ENCODE data around the gene KIAA0408. TPM values are rescaled to one million over a fixed set of nuclear protein-coding genes. Genes with fewer than 3 reads are reported as not detected.

KIAA0408 gene
- total RNA-seq, 1 experiment from 2014 or later, result 0.31 TPM

DNA sequence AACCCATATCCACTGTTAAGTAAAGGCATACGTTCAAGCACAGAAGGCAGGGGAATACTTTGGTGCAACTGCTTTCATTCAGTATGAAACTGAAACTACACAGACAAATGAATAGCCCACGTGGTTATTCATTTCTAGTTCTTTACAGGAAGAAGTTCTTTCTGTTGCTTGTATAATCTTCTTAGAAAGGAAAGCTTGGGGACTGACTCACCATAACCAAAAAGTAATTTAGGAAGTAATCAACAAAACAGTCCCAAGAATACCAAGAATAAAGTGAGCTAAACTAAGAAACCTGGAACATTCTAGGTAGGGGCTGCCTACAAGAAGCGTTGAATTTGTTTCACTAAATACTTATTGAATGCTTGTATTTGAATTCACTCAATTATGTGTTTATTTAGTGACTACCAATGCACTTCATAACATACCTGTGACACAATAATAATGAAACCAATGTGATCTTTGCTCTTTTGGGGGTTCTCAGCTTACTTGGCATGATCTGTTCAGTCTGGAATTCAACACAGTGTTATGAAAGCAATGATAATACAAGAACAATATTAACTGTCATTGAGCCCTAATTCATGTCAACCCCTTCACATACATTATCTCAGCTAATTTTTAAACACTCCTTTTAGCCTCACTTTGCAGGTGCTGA lies 25.1 kb upstream of the KIAA0408 start:
- Mint-ChIP-seq H3K9me3 (ENCODE audit: low read depth, unreplicated experiment) (peaks cover 2% of the 10 kb centered on the region), H3K27ac (ENCODE audit: unreplicated experiment) (peak overlapping the region; percentile 77), H3K4me1 (ENCODE audit: low read depth, unreplicated experiment) (peaks cover 62% of the 10 kb centered on the region), H3K36me3 (ENCODE audit: insufficient read depth, unreplicated experiment) (no peaks in the 10 kb centered on the region), H3K27me3 (ENCODE audit: unreplicated experiment) (no peaks in the 10 kb centered on the region), H3K4me3 (ENCODE audit: low read depth, unreplicated experiment) (peak overlapping the region; percentile 47)
- CTCF ChIA-PET, result interaction anchor here (0.7 to 0.9 kb wide), 3 partner anchors 31 to 35 kb away, joined by 3 to 7 read pairs (median 3); partner anchors contain the start of gene MTCL3
- BruUV-seq (replicated peaks), result no TSS peak
- intact Hi-C loops (cut with micrococcal nuclease; ENCODE audit: unreplicated experiment), result loop anchor here (5.0 kb wide), 1 partner anchor 33 kb away; the partner anchor contains the start of gene MTCL3
- TF ChIP-seq, protein P1, sequence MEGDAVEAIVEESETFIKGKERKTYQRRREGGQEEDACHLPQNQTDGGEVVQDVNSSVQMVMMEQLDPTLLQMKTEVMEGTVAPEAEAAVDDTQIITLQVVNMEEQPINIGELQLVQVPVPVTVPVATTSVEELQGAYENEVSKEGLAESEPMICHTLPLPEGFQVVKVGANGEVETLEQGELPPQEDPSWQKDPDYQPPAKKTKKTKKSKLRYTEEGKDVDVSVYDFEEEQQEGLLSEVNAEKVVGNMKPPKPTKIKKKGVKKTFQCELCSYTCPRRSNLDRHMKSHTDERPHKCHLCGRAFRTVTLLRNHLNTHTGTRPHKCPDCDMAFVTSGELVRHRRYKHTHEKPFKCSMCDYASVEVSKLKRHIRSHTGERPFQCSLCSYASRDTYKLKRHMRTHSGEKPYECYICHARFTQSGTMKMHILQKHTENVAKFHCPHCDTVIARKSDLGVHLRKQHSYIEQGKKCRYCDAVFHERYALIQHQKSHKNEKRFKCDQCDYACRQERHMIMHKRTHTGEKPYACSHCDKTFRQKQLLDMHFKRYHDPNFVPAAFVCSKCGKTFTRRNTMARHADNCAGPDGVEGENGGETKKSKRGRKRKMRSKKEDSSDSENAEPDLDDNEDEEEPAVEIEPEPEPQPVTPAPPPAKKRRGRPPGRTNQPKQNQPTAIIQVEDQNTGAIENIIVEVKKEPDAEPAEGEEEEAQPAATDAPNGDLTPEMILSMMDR (IDR thresholded peaks at IDR 0.05; ENCODE audit: unreplicated experiment), result no peak
- no peak for DNase-seq

DNA sequence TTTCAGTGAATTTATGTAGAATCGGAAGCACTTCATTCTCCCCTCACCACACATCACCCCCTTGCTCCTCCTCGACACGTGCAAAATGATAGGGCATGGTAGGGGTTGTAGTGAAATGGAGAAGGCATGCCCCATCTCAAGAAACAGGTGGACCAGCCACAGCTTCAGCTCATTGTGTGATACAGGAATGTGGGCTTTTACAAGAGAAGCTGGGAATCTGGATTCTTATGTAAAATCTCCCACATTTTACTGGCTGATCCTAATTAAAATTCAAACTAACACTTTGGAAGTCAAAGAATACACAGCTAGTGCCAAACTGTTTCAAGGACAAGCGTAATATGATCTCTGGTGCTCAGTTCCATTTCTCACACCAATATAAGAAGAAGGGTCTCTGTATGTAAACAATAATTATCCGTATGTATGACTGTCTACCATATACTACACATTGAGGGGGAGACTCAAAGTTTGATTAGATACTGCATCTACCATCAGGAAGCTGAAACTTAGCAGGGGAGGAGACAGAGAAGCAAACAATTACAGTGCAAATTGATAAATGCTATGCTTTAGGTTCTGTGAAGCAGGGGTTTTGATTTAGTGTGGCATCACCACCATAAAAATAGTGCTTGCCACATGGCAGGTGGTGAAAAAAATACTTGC lies 24.3 kb upstream of the KIAA0408 start:
- H3K4me1 Mint-ChIP-seq (ENCODE audit: low read depth, unreplicated experiment), result peaks cover 61% of the 10 kb centered on the region
- no TSS peak for BruUV-seq (replicated peaks)
- H3K4me3 Mint-ChIP-seq (ENCODE audit: low read depth, unreplicated experiment), result peak overlapping the region; percentile 47
- intact Hi-C loops (cut with micrococcal nuclease; ENCODE audit: unreplicated experiment), result loop anchor here (5.0 kb wide), 1 partner anchor 34 kb away; the partner anchor contains the start of gene MTCL3
- no peaks in the 10 kb centered on the region for H3K36me3 Mint-ChIP-seq (ENCODE audit: insufficient read depth, unreplicated experiment)
- CTCF ChIA-PET, result interaction anchor here (0.7 to 0.9 kb wide), 2 partner anchors 32 to 36 kb away, joined by 3 to 7 read pairs; partner anchors contain the start of gene MTCL3
- H3K27me3 Mint-ChIP-seq (ENCODE audit: unreplicated experiment), result no peaks in the 10 kb centered on the region
- TF ChIP-seq, protein P1 (IDR thresholded peaks at IDR 0.05; ENCODE audit: unreplicated experiment), result no peak
- peaks cover under 1% of the 10 kb centered on the region for H3K9me3 Mint-ChIP-seq (ENCODE audit: low read depth, unreplicated experiment)
- DNase-seq, result no peak
- H3K27ac Mint-ChIP-seq (ENCODE audit: unreplicated experiment), result peak overlapping the region; percentile 77

DNA sequence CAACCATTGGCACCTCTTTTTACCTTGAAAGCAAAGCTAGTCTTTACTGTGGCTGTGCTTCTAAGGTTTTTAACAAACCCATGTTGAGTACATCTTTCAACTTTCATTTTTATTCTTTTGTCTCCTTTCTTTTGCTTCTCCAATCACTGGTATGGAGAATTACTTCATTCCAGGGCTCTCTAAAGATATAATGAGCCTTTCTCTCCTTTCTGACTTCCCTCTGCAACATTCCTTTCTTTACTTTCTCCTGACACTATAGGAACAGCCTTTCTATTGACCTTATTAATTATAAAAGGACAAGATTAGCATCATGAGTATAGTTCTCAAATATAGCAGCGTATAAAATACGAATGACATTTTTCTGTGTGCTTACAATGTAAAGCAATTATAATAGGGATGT lies 23.1 kb upstream of the KIAA0408 start:
- H3K4me3 Mint-ChIP-seq (ENCODE audit: low read depth, unreplicated experiment), result peak overlapping the region; percentile 50
- TF ChIP-seq, protein P1 (IDR thresholded peaks at IDR 0.05; ENCODE audit: unreplicated experiment), result no peak
- no peaks in the 10 kb centered on the region for H3K36me3 Mint-ChIP-seq (ENCODE audit: insufficient read depth, unreplicated experiment)
- no peak for DNase-seq
- intact Hi-C loops (cut with micrococcal nuclease; ENCODE audit: unreplicated experiment), result loop anchor here (5.0 kb wide), 1 partner anchor 35 kb away; the partner anchor contains the start of gene MTCL3
- TSS peak; percentile 58 for BruUV-seq (replicated peaks)
- CTCF ChIA-PET, result interaction anchor here (0.9 kb wide), 1 partner anchor 34 kb away, joined by 5 read pairs; no protein-coding TSS in a partner anchor
- H3K4me1 Mint-ChIP-seq (ENCODE audit: low read depth, unreplicated experiment), result peaks cover 65% of the 10 kb centered on the region
- no peaks in the 10 kb centered on the region for H3K27me3 Mint-ChIP-seq (ENCODE audit: unreplicated experiment)
- H3K9me3 Mint-ChIP-seq (ENCODE audit: low read depth, unreplicated experiment), result peaks cover 3% of the 10 kb centered on the region
- peak overlapping the region; percentile 77 for H3K27ac Mint-ChIP-seq (ENCODE audit: unreplicated experiment)

DNA sequence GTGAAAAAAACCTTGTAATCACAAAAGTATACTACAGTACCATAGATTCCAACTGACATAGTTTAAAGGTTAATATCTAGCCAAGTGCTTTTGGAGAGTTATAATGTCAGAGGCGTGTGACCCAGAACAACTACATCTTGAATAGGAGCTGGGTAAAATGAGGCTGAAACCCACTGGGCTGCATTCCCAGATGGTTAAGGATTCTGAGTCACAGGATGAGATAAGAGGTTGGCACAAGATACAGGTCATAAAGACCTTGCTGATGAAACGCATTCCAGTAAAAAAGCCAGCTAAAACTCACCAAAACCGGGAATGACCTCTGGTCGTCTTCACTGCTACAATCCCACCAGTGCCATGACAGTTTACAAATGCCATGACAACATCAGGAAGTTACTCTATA lies 22.4 kb upstream of the KIAA0408 start:
- intact Hi-C loops (cut with micrococcal nuclease; ENCODE audit: unreplicated experiment), result loop anchor here (5.0 kb wide), 1 partner anchor 36 kb away; the partner anchor contains the start of gene MTCL3
- TF ChIP-seq, protein P1 (IDR thresholded peaks at IDR 0.05; ENCODE audit: unreplicated experiment), result no peak
- peak overlapping the region; percentile 77 for H3K27ac Mint-ChIP-seq (ENCODE audit: unreplicated experiment)
- no peaks in the 10 kb centered on the region for H3K27me3 Mint-ChIP-seq (ENCODE audit: unreplicated experiment)
- H3K9me3 Mint-ChIP-seq (ENCODE audit: low read depth, unreplicated experiment), result peaks cover 3% of the 10 kb centered on the region
- no peaks in the 10 kb centered on the region for H3K36me3 Mint-ChIP-seq (ENCODE audit: insufficient read depth, unreplicated experiment)
- peaks cover 65% of the 10 kb centered on the region for H3K4me1 Mint-ChIP-seq (ENCODE audit: low read depth, unreplicated experiment)
- peak; percentile 23 for DNase-seq
- CTCF ChIA-PET, result interaction anchor here (0.9 to 1.0 kb wide), 3 partner anchors 22 to 35 kb away, joined by 3 to 5 read pairs (median 3); partner anchors contain the start of gene KIAA0408
- H3K4me3 Mint-ChIP-seq (ENCODE audit: low read depth, unreplicated experiment), result peak overlapping the region; percentile 50
- BruUV-seq (replicated peaks), result no TSS peak

Data from Calu3 (cell line).